Fibroblast of skin of left biceps (primary cell): ENCODE data around the gene ARMCX2.
A peak's percentile ranks its signal among the peaks of the same experiment; 100 is the strongest.
"Not testable (repeated sequence)": the region's sequence is repeated elsewhere in the genome, so short reads cannot be mapped to it uniquely, and the experiment has no call there.

ENCODE experiments used
- DNase-seq, 2 experiments: peaks; one replicate each; pipeline ENCODE4 v3.0.0-alpha.2; 2013; ENCODE audit warnings: low read depth in 2 of 2

ARMCX2 gene

GRCh38 chrX:101659601-101660063, at the start of gene ARMCX2:
Gene ARMCX2, minus strand, starts transcription at chrX:101659850. Its CDS starts 2,262 bp downstream, at chrX:101657588.
- peak; percentile 42 to 44 for DNase-seq

DNA sequence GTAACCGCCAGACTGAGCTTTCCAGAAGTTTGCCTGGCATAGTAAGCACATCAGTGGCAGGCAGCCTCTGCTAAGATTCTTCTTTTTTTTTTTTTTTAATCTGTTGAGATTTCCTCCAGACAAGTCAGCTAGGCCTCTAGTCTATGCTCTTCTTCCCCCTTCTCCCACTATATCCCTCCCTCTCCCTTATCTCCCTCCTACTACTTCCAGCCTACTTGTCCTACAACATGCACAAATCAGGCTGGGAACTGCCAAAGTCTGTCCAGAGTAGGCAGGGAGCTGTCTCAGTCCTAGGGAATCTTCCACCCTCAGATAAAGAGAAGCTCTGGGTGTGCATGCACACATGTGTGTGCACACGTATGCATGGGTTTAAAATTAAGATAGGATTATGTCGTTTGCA, 49.7 kb upstream of the ARMCX2 start:
- no peak for DNase-seq

GRCh38 chrX:101708163-101708562, 48.5 kb upstream of the ARMCX2 start:
- peak in 1 of 2 experiments; percentile 5 for DNase-seq

- no peak for DNase-seq
These were observed 33.8 kb upstream of the ARMCX2 start for GRCh38 chrX:101693476-101693875.

DNA sequence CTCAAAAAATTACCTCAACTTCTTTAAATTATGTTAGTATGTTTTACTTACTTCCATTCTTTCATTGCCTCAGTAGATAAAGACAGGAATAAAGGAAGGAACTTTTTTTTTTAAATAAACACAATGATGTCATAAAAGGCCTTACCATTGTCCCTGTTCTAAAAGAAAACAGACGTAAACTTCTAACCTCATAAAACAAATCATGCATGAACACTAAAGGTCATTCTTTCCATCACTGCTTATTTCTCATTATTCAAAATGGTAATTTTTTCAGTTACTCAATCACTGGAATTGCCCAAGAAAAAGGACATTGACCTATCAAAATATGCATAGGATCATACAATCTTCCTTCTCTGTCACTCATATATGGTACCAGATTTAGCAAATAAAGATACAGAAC, 32.2 kb upstream of the ARMCX2 start:
- DNase-seq: no peak

GRCh38 chrX:101686574-101686973, 26.9 kb upstream of the ARMCX2 start:
- DNase-seq: no peak

DNA sequence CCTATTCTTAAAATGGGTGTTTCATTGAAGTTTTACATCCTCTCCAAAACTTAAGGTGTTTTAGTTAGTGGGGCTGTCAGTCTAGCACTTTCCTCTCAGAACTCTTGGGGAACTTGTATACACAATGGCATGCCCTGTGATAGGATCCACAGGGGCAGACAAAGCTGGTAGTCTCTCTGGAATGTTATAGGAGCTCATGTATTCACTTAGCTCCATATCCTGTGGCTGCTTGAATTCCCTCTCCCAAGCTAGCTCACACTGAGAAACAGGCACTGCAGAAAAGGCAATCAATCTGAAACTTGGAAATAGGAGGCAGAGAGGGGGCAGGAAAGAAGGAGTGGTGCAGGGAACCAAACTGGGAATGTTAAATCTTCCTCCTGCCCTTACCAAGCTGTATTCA, 26.3 kb upstream of the ARMCX2 start:
- DNase-seq: no peak

- DNase-seq: peak; percentile 40 to 41
These were observed 23.1 kb upstream of the ARMCX2 start for GRCh38 chrX:101682723-101683122.

GRCh38 chrX:101677028-101677427, 17.4 kb upstream of the ARMCX2 start:
- DNase-seq: no peak

DNA sequence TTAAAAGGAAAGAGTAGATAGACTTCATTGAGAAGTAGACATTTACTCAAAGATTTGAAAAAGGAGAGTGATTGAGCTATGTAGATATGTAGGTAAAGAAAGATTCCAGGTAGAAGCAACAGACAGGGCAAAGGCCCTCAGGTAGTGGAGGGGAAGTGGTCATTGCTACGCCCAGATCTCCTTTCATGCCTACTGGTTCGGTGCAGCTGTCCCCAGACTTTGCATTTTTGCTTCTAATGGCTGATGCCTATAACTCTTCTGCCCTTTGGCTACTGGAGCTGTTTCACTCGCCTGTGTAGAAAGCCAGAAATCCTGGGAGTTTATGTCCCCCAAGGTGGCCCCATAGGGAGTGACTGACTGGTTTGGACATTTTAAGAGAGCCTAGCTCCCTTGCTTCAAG, 16.9 kb upstream of the ARMCX2 start:
- no peak for DNase-seq

- DNase-seq: no peak
These were observed 8.5 kb upstream of the ARMCX2 start for GRCh38 chrX:101668143-101668542.

GRCh38 chrX:101658661-101659491, 774 bp downstream of the ARMCX2 start:
- no peak for DNase-seq

DNA sequence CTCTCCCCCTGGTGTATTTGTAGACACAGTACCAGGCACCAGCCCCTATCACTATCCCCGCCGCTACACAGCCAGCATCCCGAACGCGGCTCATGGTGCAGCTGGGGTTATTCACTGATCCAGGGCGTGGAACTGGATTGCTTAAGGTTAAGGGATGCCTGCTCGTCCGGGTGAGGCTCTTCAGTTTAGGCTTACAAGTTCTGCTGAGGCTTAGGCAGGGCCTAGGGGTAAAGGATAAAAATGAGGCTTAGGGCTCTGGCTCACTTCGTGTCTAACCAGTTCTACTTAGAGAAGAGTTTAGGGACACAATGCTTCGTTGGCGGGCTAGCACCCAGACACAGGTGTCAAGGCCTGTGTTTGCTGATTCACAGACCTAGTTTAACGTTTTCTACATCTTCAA, 2.2 kb downstream of the ARMCX2 start:
- DNase-seq: no peak

DNA sequence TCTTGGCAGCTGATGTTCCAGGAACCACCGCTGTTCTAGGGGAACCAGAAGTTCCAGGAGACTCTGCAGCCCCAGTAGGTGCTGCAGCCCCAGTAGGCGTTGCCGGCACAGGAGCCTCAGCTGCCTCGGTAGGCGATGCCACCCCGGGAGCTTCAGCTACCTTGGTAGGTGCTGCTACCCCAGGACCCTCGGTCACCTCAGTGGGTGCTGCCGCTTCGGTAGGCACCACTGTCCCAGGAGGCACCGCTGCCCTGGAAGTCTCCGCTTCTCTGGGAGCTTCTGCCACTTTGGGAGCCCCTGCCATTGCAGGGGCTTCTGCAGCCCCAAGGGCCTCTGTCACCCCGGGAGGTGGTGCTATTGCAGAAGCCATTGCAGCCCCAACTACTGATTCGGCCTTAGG, 2.8 kb downstream of the ARMCX2 start:
- no peak for DNase-seq

DNA sequence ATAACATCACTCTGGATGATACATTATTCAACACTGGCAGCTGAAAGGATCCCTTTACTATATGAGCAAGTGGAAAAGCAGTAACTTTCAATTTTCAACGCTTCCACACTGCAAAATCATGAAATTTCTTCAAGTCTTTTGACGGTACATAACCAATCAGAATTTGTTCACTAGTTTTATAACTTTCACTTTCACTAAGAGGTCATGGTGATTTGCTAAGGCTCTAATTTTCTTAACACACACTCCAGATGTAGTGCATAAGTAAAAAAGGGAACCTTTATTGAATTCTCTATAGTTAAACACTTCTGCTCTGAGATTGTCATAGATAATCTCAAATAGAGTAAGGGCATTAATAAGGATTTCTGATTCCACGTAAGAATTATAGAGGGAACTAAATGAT, 4.1 kb downstream of the ARMCX2 start:
- no peak for DNase-seq

DNA sequence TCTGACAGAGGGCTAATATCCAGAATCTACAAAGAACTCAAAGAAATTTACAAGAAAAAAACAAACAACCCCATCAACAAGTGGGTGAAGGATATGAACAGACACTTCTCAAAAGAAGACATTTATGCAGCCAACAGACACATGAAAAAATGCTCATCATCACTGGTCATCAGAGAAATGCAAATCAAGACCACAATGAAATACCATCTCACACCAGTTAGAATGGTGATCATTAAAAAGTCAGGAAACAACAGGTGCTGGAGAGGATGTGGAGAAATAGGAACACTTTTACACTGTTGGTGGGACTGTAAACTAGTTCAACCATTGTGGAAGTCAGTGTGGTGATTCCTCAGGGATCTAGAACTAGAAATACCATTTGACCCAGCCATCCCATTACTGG, 11.9 kb downstream of the ARMCX2 start:
- DNase-seq: not testable (repeated sequence)

DNA sequence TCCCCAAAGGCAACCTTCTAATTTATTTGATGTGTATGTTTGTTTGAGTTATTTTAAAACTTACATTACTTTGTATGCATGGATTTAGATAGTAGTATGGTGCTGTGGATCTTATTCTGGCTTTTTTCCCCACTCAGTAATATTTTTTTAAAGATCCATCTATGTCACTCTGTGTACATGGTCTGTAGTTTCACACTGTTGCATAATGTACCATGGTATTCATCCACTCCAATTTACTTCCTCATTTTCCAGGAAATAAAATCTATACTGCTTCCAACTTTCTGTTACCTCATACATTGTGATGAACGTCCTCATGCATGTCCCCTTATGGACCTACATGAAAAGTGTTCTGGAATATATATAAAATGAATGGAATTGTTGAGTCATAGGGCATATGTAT, 17.6 kb downstream of the ARMCX2 start:
- DNase-seq: no peak

DNA sequence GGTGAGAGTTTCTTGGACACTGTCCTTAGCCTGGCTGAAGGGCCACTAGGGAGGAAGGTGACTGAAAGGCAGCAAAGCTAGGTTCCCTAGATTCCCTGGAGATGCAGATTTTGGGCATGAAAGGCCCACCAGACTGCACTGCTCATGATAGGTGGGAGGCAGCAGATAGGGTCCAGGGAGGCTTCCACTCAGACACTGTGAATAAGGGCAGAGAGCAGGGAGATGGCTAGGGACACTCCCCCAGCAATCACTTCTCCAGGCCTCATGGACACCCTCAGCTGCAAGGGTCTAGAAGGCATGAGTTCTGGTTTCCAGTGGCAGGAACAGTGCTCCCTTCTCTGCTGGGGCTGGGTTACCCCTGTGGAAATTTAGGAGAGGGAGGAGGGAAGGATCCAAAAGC, 20.1 kb downstream of the ARMCX2 start:
- no peak for DNase-seq

- no peak for DNase-seq
These were observed 40.3 kb downstream of the ARMCX2 start for GRCh38 chrX:101619364-101619763.

DNA sequence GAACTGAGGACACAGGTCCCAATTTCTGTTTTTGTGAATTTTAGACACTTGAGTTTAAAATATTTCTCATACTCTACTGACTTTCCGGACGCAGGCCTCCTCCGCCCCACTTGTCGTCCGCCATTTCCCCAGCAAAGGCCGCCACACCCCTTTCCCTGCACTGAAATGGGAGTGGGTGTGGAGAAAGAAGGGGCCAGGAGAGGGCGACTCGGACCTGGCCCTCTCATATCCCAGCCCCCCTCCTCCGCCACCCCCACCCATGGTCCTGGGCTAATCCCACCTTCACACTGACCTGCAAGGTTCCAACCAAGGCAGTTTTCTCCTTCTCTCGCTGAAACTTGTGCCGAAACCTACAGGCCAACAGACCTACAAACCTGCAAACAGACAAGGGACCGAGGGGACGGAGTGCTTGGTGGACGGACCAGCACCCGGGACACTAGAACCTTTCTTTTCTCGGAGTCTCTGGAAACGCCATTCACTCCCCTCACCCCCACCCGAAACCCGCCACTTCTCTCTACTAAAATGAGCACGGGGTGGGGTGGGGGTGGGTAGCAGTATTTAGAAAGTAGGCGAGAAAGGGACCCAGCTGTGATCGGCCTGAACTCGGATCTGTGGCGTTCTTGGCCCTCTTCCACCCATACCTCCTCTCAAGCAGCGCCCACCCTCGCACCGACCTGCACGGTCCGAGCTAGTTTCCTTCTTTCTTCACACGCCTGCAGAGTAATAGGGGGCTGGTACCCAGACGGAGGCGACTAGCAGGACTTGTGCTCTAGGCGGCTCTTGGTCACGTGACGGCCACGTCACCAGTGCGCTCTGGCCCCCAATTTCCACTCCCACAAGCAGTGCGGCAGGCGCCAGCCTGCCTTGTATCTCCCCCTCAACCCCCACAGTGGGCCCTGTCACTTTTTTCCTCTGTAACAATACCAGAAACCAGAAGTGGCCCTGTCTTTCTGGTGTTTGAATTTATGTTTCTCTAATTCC, 42.1 kb downstream of the ARMCX2 start, which contains the start of gene ARMCX6:
TSS of gene ARMCX6 (minus strand) at position 790 of the 981 bp plus-strand sequence. CDS start 1,380 bp downstream, outside the sequence.
- DNase-seq: peak; percentile 31 to 39

- DNase-seq: no peak
These were observed 53.9 kb downstream of the ARMCX2 start for GRCh38 chrX:101605728-101606127.
